T47D (cell line): ENCODE measurements around the gene GARRE1.

ENCODE experiments used
- DNase-seq, 2 experiments: peaks; one replicate each; pipeline versions ENCODE4 v3.0.0 to v3.0.0-alpha.2; 2011 to 2012; ENCODE audit warnings: low read depth in 1 of 2, low spot score in 1 of 2
- JUND ChIP-seq: IDR thresholded peaks from 2 replicates; pipeline ENCODE4 v1.6.1; 2012; ENCODE audit warnings: low read depth
- in situ Hi-C: cut with HindIII; loops from 2 replicates; pipeline ENCODE4 v1.10.0; 2016; ENCODE audit warnings: low sequenced_read_pairs, low pct_unique_long_range_greater_than_20kb

Gene GARRE1

GRCh38 chr19:34224996-34225658 is 29.2 kb upstream of the GARRE1 start:
- DNase-seq, result no peak
- no peak for TF ChIP-seq JUND
- in situ Hi-C loops, result no loop called here

- in situ Hi-C loops, result no loop called here
- no peak for TF ChIP-seq JUND
- DNase-seq, result no peak
Observed at GRCh38 chr19:34225659-34226015, 28.7 kb upstream of the GARRE1 start.

GRCh38 chr19:34226036-34226435 is 28.3 kb upstream of the GARRE1 start:
- no peak for DNase-seq
- TF ChIP-seq JUND, result no peak
- in situ Hi-C loops, result no loop called here

- no peak for TF ChIP-seq JUND
- in situ Hi-C loops, result no loop called here
- no peak for DNase-seq
Observed at GRCh38 chr19:34228347-34228746, 26.0 kb upstream of the GARRE1 start.

- in situ Hi-C loops, result no loop called here
- DNase-seq, result no peak
Observed at GRCh38 chr19:34228762-34229161, 25.6 kb upstream of the GARRE1 start.

GRCh38 chr19:34229721-34230120 is 24.6 kb upstream of the GARRE1 start:
- DNase-seq, result no peak
- in situ Hi-C loops, result no loop called here
- no peak for TF ChIP-seq JUND

More at GRCh38 chr19:34228762-34229161, 25.6 kb upstream of the GARRE1 start:
- TF ChIP-seq JUND, result no peak

- no peak for TF ChIP-seq JUND
- in situ Hi-C loops, result no loop called here
- no peak for DNase-seq
Observed at GRCh38 chr19:34230820-34231219, 23.5 kb upstream of the GARRE1 start.

- TF ChIP-seq JUND, result no peak
- in situ Hi-C loops, result no loop called here
- no peak for DNase-seq
Observed at GRCh38 chr19:34231439-34231838, 22.9 kb upstream of the GARRE1 start.

GRCh38 chr19:34232566-34233481 is 21.5 kb upstream of the GARRE1 start:
- in situ Hi-C loops, result no loop called here

GRCh38 chr19:34235425-34235940 is 18.9 kb upstream of the GARRE1 start:
- DNase-seq, result no peak
- in situ Hi-C loops, result no loop called here
- TF ChIP-seq JUND, result no peak

More at GRCh38 chr19:34232566-34233481, 21.5 kb upstream of the GARRE1 start:
- no peak for DNase-seq
- TF ChIP-seq JUND, result no peak

GRCh38 chr19:34236035-34236987 is 18.0 kb upstream of the GARRE1 start:
- TF ChIP-seq JUND, result no peak
- in situ Hi-C loops, result no loop called here
- DNase-seq, result no peak

GRCh38 chr19:34237283-34237682 is 17.1 kb upstream of the GARRE1 start:
- DNase-seq, result no peak
- TF ChIP-seq JUND, result no peak
- in situ Hi-C loops, result no loop called here
